ENCODE data around the gene TSPY9.
"Not testable (repeated sequence)": the region's sequence is repeated elsewhere in the genome, so short reads cannot be mapped to it uniquely, and the experiment has no call there.

TSPY9 gene, protein sequence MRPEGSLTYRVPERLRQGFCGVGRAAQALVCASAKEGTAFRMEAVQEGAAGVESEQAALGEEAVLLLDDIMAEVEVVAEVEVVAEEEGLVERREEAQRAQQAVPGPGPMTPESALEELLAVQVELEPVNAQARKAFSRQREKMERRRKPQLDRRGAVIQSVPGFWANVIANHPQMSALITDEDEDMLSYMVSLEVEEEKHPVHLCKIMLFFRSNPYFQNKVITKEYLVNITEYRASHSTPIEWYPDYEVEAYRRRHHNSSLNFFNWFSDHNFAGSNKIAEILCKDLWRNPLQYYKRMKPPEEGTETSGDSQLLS

DNA sequence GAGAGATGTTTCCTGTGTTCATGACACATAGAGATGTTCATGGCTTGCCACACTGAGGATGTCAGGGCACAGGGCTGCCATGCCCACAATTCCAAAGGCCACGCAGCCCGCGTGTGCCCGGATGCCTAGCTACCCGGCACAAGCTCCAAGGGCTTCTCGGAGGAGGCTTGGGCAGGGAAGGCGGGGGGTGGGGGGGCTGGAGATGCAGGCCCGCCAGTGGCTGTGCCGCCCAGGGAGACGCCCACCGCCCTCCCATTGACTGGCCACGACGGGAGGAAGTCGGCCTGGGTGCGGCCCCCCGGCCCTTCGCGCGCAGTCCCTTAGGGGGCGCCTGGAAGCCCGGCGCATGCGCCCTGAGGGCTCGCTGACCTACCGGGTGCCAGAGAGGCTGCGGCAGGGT lies at the start of gene TSPY9:
Gene TSPY9 (plus strand): TSS at position 301 of the 400 bp plus-strand sequence. CDS start 46 bp downstream, at position 347.
- H3K4me3 Mint-ChIP-seq; H3K27me3 Mint-ChIP-seq (ENCODE audit: low read depth); H3K27ac Mint-ChIP-seq; H3K4me1 Mint-ChIP-seq; H3K9me3 Mint-ChIP-seq; H3K36me3 Mint-ChIP-seq (ENCODE audit: low read depth): not testable (repeated sequence)

DNA sequence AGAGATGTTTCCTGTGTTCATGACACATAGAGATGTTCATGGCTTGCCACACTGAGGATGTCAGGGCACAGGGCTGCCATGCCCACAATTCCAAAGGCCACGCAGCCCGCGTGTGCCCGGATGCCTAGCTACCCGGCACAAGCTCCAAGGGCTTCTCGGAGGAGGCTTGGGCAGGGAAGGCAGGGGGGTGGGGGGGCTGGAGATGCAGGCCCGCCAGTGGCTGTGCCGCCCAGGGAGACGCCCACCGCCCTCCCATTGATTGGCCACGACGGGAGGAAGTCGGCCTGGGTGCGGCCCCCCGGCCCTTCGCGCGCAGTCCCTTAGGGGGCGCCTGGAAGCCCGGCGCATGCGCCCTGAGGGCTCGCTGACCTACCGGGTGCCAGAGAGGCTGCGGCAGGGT lies 20.4 kb upstream of the TSPY9 start, which contains the start of gene TSPY1:
Gene TSPY1 (plus strand): TSS at position 301 of the 400 bp plus-strand sequence. CDS start 46 bp downstream, at position 347.
- not testable (repeated sequence) for H3K4me1 Mint-ChIP-seq; H3K36me3 Mint-ChIP-seq (ENCODE audit: low read depth)

DNA sequence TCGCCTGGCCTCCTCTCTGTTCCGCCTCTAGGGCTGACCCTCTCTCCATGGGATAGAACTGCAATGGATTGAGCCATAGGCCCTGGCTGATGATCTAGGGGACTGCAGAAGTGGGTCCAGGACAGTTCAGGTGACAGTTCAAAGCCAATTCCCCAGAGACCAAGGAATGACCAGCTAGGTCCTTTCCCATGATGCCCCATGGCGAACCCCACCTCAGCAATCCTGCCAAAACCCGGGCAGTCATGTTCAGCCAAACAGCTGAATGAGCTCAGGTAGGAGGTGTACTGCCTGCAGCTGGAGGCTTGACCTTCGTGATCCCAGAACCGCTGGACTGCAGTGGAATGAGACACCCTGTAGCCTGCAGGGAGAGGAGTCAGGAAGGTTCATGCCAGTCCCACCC lies 17.3 kb downstream of the TSPY9 start:
- not testable (repeated sequence) for H3K4me3 Mint-ChIP-seq; H3K36me3 Mint-ChIP-seq (ENCODE audit: low read depth); H3K4me1 Mint-ChIP-seq; H3K9me3 Mint-ChIP-seq; H3K27ac Mint-ChIP-seq; H3K27me3 Mint-ChIP-seq (ENCODE audit: low read depth)

More for the DNA sequence above, 20.4 kb upstream of the TSPY9 start, which contains the start of gene TSPY1:
- not testable (repeated sequence) for H3K27me3 Mint-ChIP-seq (ENCODE audit: low read depth); H3K4me3 Mint-ChIP-seq; H3K27ac Mint-ChIP-seq; H3K9me3 Mint-ChIP-seq

DNA sequence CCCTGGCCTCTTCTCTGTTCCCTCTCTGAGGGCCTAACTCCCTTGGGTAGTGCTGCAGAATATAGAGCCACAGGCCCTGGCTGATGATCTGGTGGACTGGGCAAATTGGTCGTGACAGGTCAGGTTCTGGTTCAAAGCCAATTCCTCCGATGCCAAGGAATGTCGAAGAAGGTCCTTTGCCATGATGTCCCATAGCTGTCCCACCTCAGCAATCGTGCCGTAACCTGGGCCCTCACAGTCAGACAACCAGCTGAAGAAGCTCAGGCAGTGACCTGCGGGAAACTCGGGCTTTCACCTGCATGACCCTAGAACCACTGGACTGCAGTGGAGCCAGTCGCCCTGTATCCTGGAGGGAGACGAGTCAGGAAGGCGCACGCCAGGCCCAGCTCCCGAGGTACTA lies 29.2 kb downstream of the TSPY9 start:
- not testable (repeated sequence) for H3K27me3 Mint-ChIP-seq (ENCODE audit: low read depth); H3K4me1 Mint-ChIP-seq; H3K4me3 Mint-ChIP-seq; H3K9me3 Mint-ChIP-seq; H3K36me3 Mint-ChIP-seq (ENCODE audit: low read depth); H3K27ac Mint-ChIP-seq

DNA sequence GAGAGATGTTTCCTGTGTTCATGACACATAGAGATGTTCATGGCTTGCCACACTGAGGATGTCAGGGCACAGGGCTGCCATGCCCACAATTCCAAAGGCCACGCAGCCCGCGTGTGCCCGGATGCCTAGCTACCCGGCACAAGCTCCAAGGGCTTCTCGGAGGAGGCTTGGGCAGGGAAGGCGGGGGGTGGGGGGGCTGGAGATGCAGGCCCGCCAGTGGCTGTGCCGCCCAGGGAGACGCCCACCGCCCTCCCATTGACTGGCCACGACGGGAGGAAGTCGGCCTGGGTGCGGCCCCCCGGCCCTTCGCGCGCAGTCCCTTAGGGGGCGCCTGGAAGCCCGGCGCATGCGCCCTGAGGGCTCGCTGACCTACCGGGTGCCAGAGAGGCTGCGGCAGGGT lies 40.5 kb downstream of the TSPY9 start, which contains the start of gene TSPY10:
Gene TSPY10 (plus strand): TSS at position 301 of the 400 bp plus-strand sequence. CDS start 46 bp downstream, at position 347.
- H3K9me3 Mint-ChIP-seq; H3K27ac Mint-ChIP-seq; H3K4me1 Mint-ChIP-seq; H3K27me3 Mint-ChIP-seq (ENCODE audit: low read depth); H3K36me3 Mint-ChIP-seq (ENCODE audit: low read depth); H3K4me3 Mint-ChIP-seq: not testable (repeated sequence)
